WTC11 (cell line): Measurements from ENCODE around the gene SNAPC4. TPM values are rescaled to one million over a fixed set of nuclear protein-coding genes. Genes with fewer than 3 reads are reported as not detected.

Source experiments
- ATAC-seq: fragments of 200-7000 bp; cut with Tn5 transposase; 2 replicates; pipeline ENCODE4 v1.10.0; 2021; ENCODE audit warnings: mild to moderate bottlenecking, moderate library complexity
- CTCF ChIA-PET: fragments of 300-600 bp; sonication (Branson Sonifier 250); formaldehyde crosslinking; loops from one replicate; lab custom pipeline; 2021; ENCODE audit warnings: antibody characterized with exemption; lab: Charles Lee
- POLR2A ChIA-PET: fragments of 350-600 bp; sonication (Branson Sonifier 250); formaldehyde crosslinking; loops from one replicate; lab custom pipeline; 2021; ENCODE audit warnings: antibody characterized with exemption; lab: Charles Lee
- DNase-seq: peaks from one replicate; pipeline ENCODE4 v3.0.0; 2021; ENCODE audit warnings: low spot score
- H3K27ac Mint-ChIP-seq: 2 replicates; pipeline ENCODE4 v1.8.0; 2021; ENCODE audit warnings: mixed read lengths
- H3K27me3 Mint-ChIP-seq: 2 replicates; pipeline ENCODE4 v1.8.0; 2021; ENCODE audit warnings: low read depth, mild to moderate bottlenecking, moderate library complexity, mixed read lengths
- H3K36me3 Mint-ChIP-seq: 2 replicates; pipeline ENCODE4 v1.8.0; 2021; ENCODE audit warnings: mixed read lengths
- H3K4me1 Mint-ChIP-seq: 2 replicates; pipeline ENCODE4 v1.8.0; 2022; ENCODE audit warnings: mixed read lengths
- H3K4me3 Mint-ChIP-seq: 2 replicates; pipeline ENCODE4 v1.8.0; 2021; ENCODE audit warnings: mild to moderate bottlenecking, moderate library complexity, mixed read lengths
- H3K9me3 Mint-ChIP-seq: 2 replicates; pipeline ENCODE4 v1.8.0; 2021; ENCODE audit warnings: mixed read lengths
- AR ChIP-seq: fragments of 250-450 bp; sonication (Bioruptor Pico); IDR thresholded peaks from 2 replicates; pipeline ENCODE4 v1.9.0; 2021; ENCODE audit warnings: mild to moderate bottlenecking
- ARID4B ChIP-seq: sonication (generic); formaldehyde crosslinking; IDR thresholded peaks from 2 replicates; pipeline ENCODE4 v1.8.0; 2023; ENCODE audit warnings: missing genetic modification reagents, mild to moderate bottlenecking, borderline replicate concordance
- ATF2 ChIP-seq: sonication (generic); formaldehyde crosslinking; IDR thresholded peaks from 2 replicates; pipeline ENCODE4 v1.8.1; 2022; ENCODE audit warnings: low read depth, missing genetic modification reagents, borderline replicate concordance
- ATF3 ChIP-seq: sonication (generic); formaldehyde crosslinking; conservative IDR thresholded peaks from 2 replicates; pipeline ENCODE4 v1.8.1; 2022; ENCODE audit warnings: mild to moderate bottlenecking, missing genetic modification reagents
- CTCF ChIP-seq: fragments of 200-600 bp; IDR thresholded peaks from 2 replicates; pipeline ENCODE4 v1.8.0; 2022; ENCODE audit warnings: antibody characterized with exemption
- ERG ChIP-seq: fragments of 250-450 bp; sonication (Bioruptor Pico); IDR thresholded peaks from 2 replicates; pipeline ENCODE4 v1.8.0; 2021; ENCODE audit warnings: mild to moderate bottlenecking
- FOXP1 ChIP-seq: sonication (generic); formaldehyde crosslinking; IDR thresholded peaks from 2 replicates; pipeline ENCODE4 v1.8.0; 2022; ENCODE audit warnings: missing genetic modification reagents, mild to moderate bottlenecking, moderate library complexity, borderline replicate concordance
- IRF1 ChIP-seq: sonication (generic); formaldehyde crosslinking; IDR thresholded peaks from 2 replicates; pipeline ENCODE4 v1.8.0; 2023; ENCODE audit warnings: missing genetic modification reagents
- IRF2 ChIP-seq: sonication (generic); formaldehyde crosslinking; IDR thresholded peaks from 2 replicates; pipeline ENCODE4 v1.8.0; 2022; ENCODE audit warnings: low read depth, missing genetic modification reagents, borderline replicate concordance
- JUN ChIP-seq: sonication (generic); formaldehyde crosslinking; IDR thresholded peaks from 2 replicates; pipeline ENCODE4 v1.8.0; 2023; ENCODE audit warnings: mild to moderate bottlenecking, missing genetic modification reagents
- NFATC4 ChIP-seq: fragments of 250-450 bp; sonication (Bioruptor Pico); IDR thresholded peaks from 2 replicates; pipeline ENCODE4 v1.9.0; 2021; ENCODE audit warnings: mild to moderate bottlenecking
- OVOL2 ChIP-seq: fragments of 250-450 bp; sonication (Bioruptor Pico); IDR thresholded peaks from 2 replicates; pipeline ENCODE4 v1.9.0; 2021; ENCODE audit warnings: mild to moderate bottlenecking, borderline replicate concordance
- PRRX2 ChIP-seq: fragments of 250-450 bp; sonication (Bioruptor Pico); IDR thresholded peaks from 2 replicates; pipeline ENCODE4 v1.8.0; 2021; ENCODE audit warnings: mild to moderate bottlenecking
- TEAD4 ChIP-seq: sonication (generic); formaldehyde crosslinking; IDR thresholded peaks from 2 replicates; pipeline ENCODE4 v1.8.0; 2022; ENCODE audit warnings: mild to moderate bottlenecking, missing genetic modification reagents
- TP53 ChIP-seq: sonication (generic); formaldehyde crosslinking; IDR thresholded peaks from 2 replicates; pipeline ENCODE4 v1.8.1; 2023; ENCODE audit warnings: mild to moderate bottlenecking, missing genetic modification reagents
- ZNF263 ChIP-seq: sonication (generic); formaldehyde crosslinking; IDR thresholded peaks from 2 replicates; pipeline ENCODE4 v1.8.1; 2022; ENCODE audit warnings: low read depth, mild to moderate bottlenecking, moderate library complexity, missing genetic modification reagents
- ZNF416 ChIP-seq: fragments of 250-450 bp; sonication (Bioruptor Pico); IDR thresholded peaks from 2 replicates; pipeline ENCODE4 v1.9.0; 2021; ENCODE audit warnings: mild to moderate bottlenecking, inconsistent platforms
- ZNF532 ChIP-seq: fragments of 250-450 bp; sonication (Bioruptor Pico); IDR thresholded peaks from 2 replicates; pipeline ENCODE4 v1.9.0; 2021; ENCODE audit warnings: mild to moderate bottlenecking, borderline replicate concordance
- total RNA-seq: library from RNA; stranded (reverse); gene quantifications from 3 replicates; pipeline ENCODE4 v1.2.3, GENCODE V29; 2021

Gene SNAPC4
- total RNA-seq, 1 experiment from 2014 or later = 22.8 TPM

- TF ChIP-seq TP53 (CRISPR knock-in tag) = no peak
- no peak for TF ChIP-seq IRF2 (CRISPR knock-in tag)
- TF ChIP-seq ZNF416 = no peak
- no peak for TF ChIP-seq ATF3
- no peak for TF ChIP-seq FOXP1 (CRISPR knock-in tag)
- TF ChIP-seq CTCF = no peak
- no peak for TF ChIP-seq ATF2 (CRISPR knock-in tag)
These were observed 21.0 kb downstream of the SNAPC4 start (continued) for GRCh38 chr9:136379003-136379287.

- no peak overlapping the region for H3K4me3 Mint-ChIP-seq
- no peaks in the 10 kb centered on the region for H3K9me3 Mint-ChIP-seq
- ChIA-PET CTCF (interaction anchor here (1.0 kb wide), 1 partner anchor 14 kb away, joined by 3 read pairs; no protein-coding TSS in a partner anchor), POLR2A (interaction anchor here (0.8 kb wide), 1 partner anchor 247 kb away, joined by 3 read pairs; no protein-coding TSS in a partner anchor)
- DNase-seq = no peak
- H3K27ac Mint-ChIP-seq = no peak overlapping the region
- H3K36me3 Mint-ChIP-seq = no peaks in the 10 kb centered on the region; the same call in none of the 2 replicates
- H3K27me3 Mint-ChIP-seq = no peaks in the 10 kb centered on the region
- H3K4me1 Mint-ChIP-seq = no peaks in the 10 kb centered on the region
- ATAC-seq = no peak
- TF ChIP-seq ZNF263 (CRISPR knock-in tag) = no peak
- no peak for TF ChIP-seq ARID4B (CRISPR knock-in tag)
- TF ChIP-seq ERG (CRISPR knock-in tag) = no peak
- no peak for TF ChIP-seq NFATC4
- TF ChIP-seq IRF1 = no peak
- no peak for TF ChIP-seq PRRX2
- no peak for TF ChIP-seq TEAD4 (CRISPR knock-in tag)
- no peak for TF ChIP-seq ZNF532 (CRISPR knock-in tag)
- no peak for TF ChIP-seq OVOL2 (CRISPR knock-in tag)
- no peak for TF ChIP-seq JUN (CRISPR knock-in tag)
- no peak for TF ChIP-seq AR
These were observed 21.6 kb downstream of the SNAPC4 start for GRCh38 chr9:136378170-136379002.
